Trophoblast cell (in vitro differentiated cells and primary cell): ENCODE data around the gene CNPY1.
A peak's percentile ranks its signal among the peaks of the same experiment; 100 is the strongest.

Source experiments
- DNase-seq, 2 donors: peaks; one replicate each; pipeline ENCODE4 v3.0.0-alpha.2; 2016
- H2AFZ ChIP-seq: 2 replicates; pipeline ENCODE4 v1.6.1; 2013; ENCODE audit warnings: low read length, moderate library complexity, mild to moderate bottlenecking; ENCODE audit not compliant: insufficient read depth, poor library complexity
- H2AK5ac ChIP-seq: 2 replicates; pipeline ENCODE4 v1.6.1; 2013; ENCODE audit warnings: mild to moderate bottlenecking, low read length
- H2BK120ac ChIP-seq: 2 replicates; pipeline ENCODE4 v1.6.1; 2013; ENCODE audit warnings: low read length, mild to moderate bottlenecking, moderate library complexity; ENCODE audit not compliant: insufficient read depth, poor library complexity
- H2BK12ac ChIP-seq: 2 replicates; pipeline ENCODE4 v1.6.1; 2013; ENCODE audit warnings: mild to moderate bottlenecking, low read length, moderate library complexity
- H2BK5ac ChIP-seq: 2 replicates; pipeline ENCODE4 v1.6.1; 2013; ENCODE audit warnings: low read length, low read depth, moderate library complexity, mild to moderate bottlenecking; ENCODE audit not compliant: poor library complexity
- H3K14ac ChIP-seq: 2 replicates; pipeline ENCODE4 v1.6.1; 2013; ENCODE audit warnings: mild to moderate bottlenecking, low read length
- H3K18ac ChIP-seq: 2 replicates; pipeline ENCODE4 v1.6.1; 2013; ENCODE audit warnings: mild to moderate bottlenecking, low read length
- H3K23ac ChIP-seq: 2 replicates; pipeline ENCODE4 v1.6.1; 2013; ENCODE audit warnings: low read length
- H3K27ac ChIP-seq: 2 replicates; pipeline ENCODE4 v1.5.1; 2013; ENCODE audit warnings: low read depth, mild to moderate bottlenecking, inconsistent platforms, low read length, moderate library complexity
- H3K27me3 ChIP-seq: 2 replicates; pipeline ENCODE4 v1.6.1; 2013; ENCODE audit warnings: inconsistent platforms, mild to moderate bottlenecking, low read length, moderate library complexity; ENCODE audit not compliant: insufficient read depth
- H3K36me3 ChIP-seq, 2 experiments: 1 replicate in 1 of 2; 2 replicates in 1 of 2; pipeline ENCODE4 v1.6.1; 2013; ENCODE audit warnings: low read length in 2 of 2, mild to moderate bottlenecking in 2 of 2, moderate library complexity in 1 of 2; ENCODE audit not compliant: insufficient read depth in 2 of 2, control insufficient read depth in 1 of 2
- H3K4ac ChIP-seq: 2 replicates; pipeline ENCODE4 v1.6.1; 2013; ENCODE audit warnings: low read depth, mild to moderate bottlenecking, low read length, moderate library complexity
- H3K4me1 ChIP-seq, 2 experiments: 1 replicate in 1 of 2; 2 replicates in 1 of 2; pipeline ENCODE4 v1.6.1; 2013; ENCODE audit warnings: low read length in 2 of 2, mild to moderate bottlenecking in 2 of 2, moderate library complexity in 1 of 2; ENCODE audit not compliant: insufficient read depth in 2 of 2, control insufficient read depth in 1 of 2
- H3K4me2 ChIP-seq: 2 replicates; pipeline ENCODE4 v1.6.1; 2013; ENCODE audit warnings: inconsistent platforms, mild to moderate bottlenecking, low read length, moderate library complexity
- H3K4me3 ChIP-seq: 2 replicates; pipeline ENCODE4 v1.5.1; 2013; ENCODE audit warnings: mild to moderate bottlenecking, low read depth, low read length, inconsistent platforms
- H3K79me1 ChIP-seq: one replicate; pipeline ENCODE4 v1.6.1; 2013; ENCODE audit warnings: low read length
- H3K79me2 ChIP-seq: 2 replicates; pipeline ENCODE4 v1.6.1; 2013; ENCODE audit warnings: low read length, mild to moderate bottlenecking; ENCODE audit not compliant: control insufficient read depth, insufficient read depth, poor library complexity
- H3K9ac ChIP-seq: 2 replicates; pipeline ENCODE4 v1.6.1; 2013; ENCODE audit warnings: mild to moderate bottlenecking, low read length
- H3K9me3 ChIP-seq: 2 replicates; pipeline ENCODE4 v1.6.1; 2013; ENCODE audit warnings: low read depth, mild to moderate bottlenecking, control low read depth, inconsistent platforms, low read length; ENCODE audit not compliant: insufficient read depth
- H4K12ac ChIP-seq: 2 replicates; pipeline ENCODE4 v1.6.1; 2013; ENCODE audit warnings: low read depth, mild to moderate bottlenecking, low read length, moderate library complexity
- H4K8ac ChIP-seq: 2 replicates; pipeline ENCODE4 v1.6.1; 2013; ENCODE audit warnings: low read depth, mild to moderate bottlenecking, low read length, moderate library complexity
- H4K91ac ChIP-seq: one replicate; pipeline ENCODE4 v1.6.1; 2013; ENCODE audit warnings: low read depth, mild to moderate bottlenecking, low read length, moderate library complexity
- WGBS: extraction: QIAGEN DNeasy Blood & Tissue Kit; methylation state at CpG from one replicate; pipeline ENCODE4 v1.1.7; 2013; ENCODE audit warnings: missing lambda C conversion rate; ENCODE audit not compliant: insufficient read length, insufficient coverage; ENCODE audit errors: extremely low coverage; 5-methylcytosine and 5-hydroxymethylcytosine counted together

The CNPY1 gene

GRCh38 chr7:155497149-155497901, 49.0 kb downstream of the CNPY1 start:
- Histone ChIP-seq H3K27me3 (peaks cover 4% of the 10 kb centered on the region), H4K8ac (no peak overlapping the region), H3K23ac (no peak overlapping the region), H3K79me2 (no peaks in the 10 kb centered on the region), H3K18ac (no peak overlapping the region), H3K4me1 (no peaks in the 10 kb centered on the region), H2AFZ (no peak overlapping the region), H4K12ac (no peak overlapping the region), H3K14ac (no peak overlapping the region), H3K36me3 (no peaks in the 10 kb centered on the region), H3K79me1 (no peaks in the 10 kb centered on the region), H3K9ac (no peak overlapping the region), H2BK12ac (no peak overlapping the region), H4K91ac (no peak overlapping the region), H2BK120ac (no peak overlapping the region), H2BK5ac (no peak overlapping the region), H3K4me3 (peak overlapping the region; percentile 23), H2AK5ac (no peak overlapping the region), H3K4ac (no peak overlapping the region), H3K27ac (no peak overlapping the region), H3K4me2 (no peak overlapping the region), H3K9me3 (peaks cover 3% of the 10 kb centered on the region)
- DNase-seq = no peak
- no CpG with 5 or more reads among the region's 26 CpGs for WGBS

DNA sequence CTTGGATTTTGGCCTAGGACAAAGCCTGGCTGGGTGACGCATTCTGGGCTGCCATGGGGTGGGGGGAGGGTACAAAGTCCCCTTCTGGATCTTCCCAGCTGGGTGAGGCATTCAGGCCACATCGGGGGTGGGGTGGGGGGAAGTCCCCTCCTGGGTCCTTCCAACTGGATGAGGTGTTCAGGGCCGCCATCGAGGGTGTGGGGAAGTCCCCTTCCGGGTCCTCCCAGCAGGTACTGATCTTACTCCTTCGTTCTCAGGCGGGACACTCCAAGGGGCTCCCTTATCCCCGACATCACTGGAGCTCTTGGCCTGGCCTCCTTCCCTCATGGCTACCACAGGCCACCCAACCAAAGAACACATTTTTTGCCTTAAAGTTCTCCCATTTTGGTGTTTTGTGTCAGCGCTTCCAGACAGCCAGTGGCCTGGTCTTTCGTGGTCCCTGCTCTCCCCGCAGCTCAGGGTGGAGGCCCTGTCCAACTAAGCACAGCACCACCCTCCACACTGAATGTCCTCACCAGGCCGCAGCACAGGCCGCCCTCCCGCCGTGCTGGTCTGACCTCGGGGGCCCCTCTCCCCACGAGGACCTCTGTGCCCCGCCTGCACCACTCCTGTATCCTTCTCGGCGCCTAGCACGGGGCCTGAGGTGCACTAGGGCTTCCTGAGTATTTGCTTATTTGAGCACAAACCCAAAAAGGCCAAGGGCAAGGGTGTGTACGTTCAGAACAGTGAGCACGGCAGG, 49.9 kb downstream of the CNPY1 start:
- Histone ChIP-seq H3K9ac (no peak overlapping the region), H4K8ac (no peak overlapping the region), H3K4me2 (no peak overlapping the region), H3K14ac (no peak overlapping the region), H3K23ac (no peak overlapping the region), H3K4me1 (peaks cover under 1% of the 10 kb centered on the region in 2 experiments), H2BK12ac (no peak overlapping the region), H3K79me1 (no peaks in the 10 kb centered on the region), H2AK5ac (no peak overlapping the region), H3K18ac (no peak overlapping the region), H2AFZ (no peak overlapping the region), H3K4me3 (no peak overlapping the region), H3K27me3 (peaks cover 4% of the 10 kb centered on the region), H2BK5ac (no peak overlapping the region), H3K9me3 (peaks cover 3% of the 10 kb centered on the region), H3K36me3 (no peaks in the 10 kb centered on the region), H4K12ac (no peak overlapping the region), H3K27ac (no peak overlapping the region), H4K91ac (no peak overlapping the region), H3K79me2 (no peaks in the 10 kb centered on the region), H3K4ac (no peak overlapping the region), H2BK120ac (no peak overlapping the region)
- no peak for DNase-seq
- no CpG with 5 or more reads among the region's 23 CpGs for WGBS

GRCh38 chr7:155495440-155496248, 50.7 kb downstream of the CNPY1 start:
- H4K12ac ChIP-seq = no peak overlapping the region
- no CpG with 5 or more reads among the region's 13 CpGs for WGBS
- H3K79me2 ChIP-seq = no peaks in the 10 kb centered on the region
- no peak overlapping the region for H2BK5ac ChIP-seq
- H3K18ac ChIP-seq = no peak overlapping the region
- no peak overlapping the region for H3K23ac ChIP-seq
- H3K27ac ChIP-seq = no peak overlapping the region
- no peak overlapping the region for H3K4ac ChIP-seq
- H2AFZ ChIP-seq = no peak overlapping the region
- no peak overlapping the region for H4K91ac ChIP-seq
- no peak overlapping the region for H4K8ac ChIP-seq
- no peak overlapping the region for H3K4me3 ChIP-seq
- H3K9ac ChIP-seq = no peak overlapping the region
- no peaks in the 10 kb centered on the region for H3K79me1 ChIP-seq
- H3K9me3 ChIP-seq = peaks cover 6% of the 10 kb centered on the region
- no peak for DNase-seq
- H3K14ac ChIP-seq = no peak overlapping the region
- H2AK5ac ChIP-seq = no peak overlapping the region
- no peaks in the 10 kb centered on the region for H3K36me3 ChIP-seq
- H3K4me1 ChIP-seq = peaks cover 8% of the 10 kb centered on the region in 2 experiments
- H3K27me3 ChIP-seq = peaks cover 3% of the 10 kb centered on the region
- no peak overlapping the region for H2BK120ac ChIP-seq
- H2BK12ac ChIP-seq = no peak overlapping the region
- H3K4me2 ChIP-seq = no peak overlapping the region

- Histone ChIP-seq H2BK120ac (no peak overlapping the region), H3K79me2 (no peaks in the 10 kb centered on the region), H4K12ac (no peak overlapping the region), H3K23ac (no peak overlapping the region), H4K8ac (no peak overlapping the region), H2BK5ac (no peak overlapping the region), H3K4me1 (peaks cover 12 to 13% of the 10 kb centered on the region in 2 experiments), H3K4ac (no peak overlapping the region), H3K14ac (no peak overlapping the region), H2AK5ac (no peak overlapping the region), H3K9me3 (peaks cover 6% of the 10 kb centered on the region), H4K91ac (no peak overlapping the region), H3K4me3 (no peak overlapping the region), H3K79me1 (no peaks in the 10 kb centered on the region), H2BK12ac (no peak overlapping the region), H3K27me3 (peaks cover 3% of the 10 kb centered on the region), H3K9ac (no peak overlapping the region), H3K4me2 (no peak overlapping the region), H3K36me3 (no peaks in the 10 kb centered on the region), H2AFZ (no peak overlapping the region), H3K18ac (no peak overlapping the region), H3K27ac (no peak overlapping the region)
- no peak for DNase-seq
- no CpG with 5 or more reads among the region's 16 CpGs for WGBS
Measured at GRCh38 chr7:155494551-155494950, 51.8 kb downstream of the CNPY1 start.
